ENCODE data around the gene ADGRL1.
"Not testable (repeated sequence)": the region's sequence is repeated elsewhere in the genome, so short reads cannot be mapped to it uniquely, and the experiment has no call there.

Gene ADGRL1

DNA sequence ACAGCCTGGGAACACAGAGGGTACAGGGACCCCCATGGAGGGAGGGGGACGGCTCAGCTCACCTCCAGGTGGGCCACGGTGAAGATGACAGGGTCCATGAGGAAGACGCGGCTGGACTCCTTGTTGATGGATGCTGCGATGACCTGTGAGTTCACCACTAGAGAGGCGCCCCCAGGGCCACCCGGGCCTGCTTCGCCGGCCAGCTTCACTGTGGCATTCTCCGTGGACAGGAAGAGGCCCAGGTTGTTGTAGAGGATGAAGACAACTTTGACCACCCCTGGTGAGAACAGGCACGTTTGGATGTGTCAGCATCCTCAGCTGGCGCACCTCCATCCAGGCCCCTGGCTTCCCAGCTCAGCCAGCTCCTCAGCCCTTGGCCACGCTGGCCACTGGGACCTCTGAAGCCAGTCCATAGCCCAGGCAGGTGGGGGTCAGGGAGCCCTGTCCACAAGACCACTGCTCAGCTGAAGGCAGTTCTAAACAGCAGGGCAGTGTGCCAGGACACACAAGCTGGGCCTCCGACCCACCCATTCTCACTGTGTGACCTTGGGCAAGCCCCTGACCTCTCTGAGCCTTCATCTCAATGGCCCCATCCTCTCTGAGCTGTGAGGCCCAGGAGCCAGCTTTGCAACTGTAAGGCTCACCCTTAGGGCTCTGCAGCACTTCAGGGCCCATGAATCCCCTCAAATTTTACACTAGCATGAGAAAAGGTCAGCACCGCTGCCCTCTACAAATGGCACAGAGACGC is 47.5 kb downstream of the ADGRL1 start:
- no peak for DNase-seq

DNA sequence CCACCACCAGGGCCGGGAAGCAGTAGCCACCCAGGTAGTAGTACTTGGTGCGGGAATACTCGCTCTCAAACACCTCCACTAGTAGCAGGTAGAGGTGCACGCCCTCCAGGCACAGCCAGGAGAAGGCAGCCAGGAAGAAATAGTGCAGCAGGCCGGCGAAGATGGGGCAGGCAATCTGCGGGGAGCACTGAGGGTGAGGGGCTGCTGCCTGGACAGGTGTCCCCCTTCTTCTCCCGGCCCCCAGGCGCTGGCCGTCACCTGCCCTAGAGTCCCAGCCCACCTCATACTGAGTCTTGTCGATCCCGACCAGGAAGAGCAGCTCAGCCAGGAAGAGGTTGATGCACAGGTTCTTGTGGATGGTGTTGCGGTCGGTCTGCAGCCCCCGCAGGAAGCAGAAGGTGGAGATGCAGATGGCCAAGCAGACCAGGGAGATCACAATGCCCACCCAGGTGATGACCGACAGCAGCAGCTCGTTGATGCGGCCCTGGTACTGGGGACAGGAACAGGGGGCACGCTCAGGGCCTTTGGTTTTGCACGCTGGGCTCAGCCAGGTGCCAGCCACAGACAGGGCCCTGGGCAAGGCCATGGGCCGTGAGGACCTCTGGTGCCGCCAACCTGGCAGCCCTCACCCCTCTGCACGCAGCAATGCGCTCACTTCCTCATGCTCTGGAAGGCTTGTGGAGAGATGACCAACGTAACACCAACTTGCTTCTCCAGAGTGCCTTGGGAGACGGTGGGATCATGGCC is 48.8 kb downstream of the ADGRL1 start:
- DNase-seq = no peak

DNA sequence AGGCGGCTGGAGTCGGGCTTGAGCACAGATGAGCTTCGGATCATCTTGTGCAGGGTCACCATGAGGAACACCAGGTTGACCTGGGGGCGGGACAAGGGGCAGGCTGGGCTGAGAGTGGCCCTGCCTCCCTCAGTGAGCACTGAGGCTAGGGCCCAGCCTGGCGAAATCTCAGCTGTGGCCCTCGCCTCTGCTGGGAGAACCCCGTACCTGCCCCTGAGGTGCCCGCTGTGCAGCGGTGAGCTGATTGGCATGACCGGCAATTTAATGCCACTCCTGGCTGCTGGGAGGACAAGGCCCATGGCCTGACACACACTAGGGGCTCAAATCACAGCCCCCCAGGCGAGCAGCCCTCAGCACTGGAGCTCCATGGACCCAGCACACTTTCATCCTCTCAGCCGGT is 49.8 kb downstream of the ADGRL1 start:
- no peak for DNase-seq

DNA sequence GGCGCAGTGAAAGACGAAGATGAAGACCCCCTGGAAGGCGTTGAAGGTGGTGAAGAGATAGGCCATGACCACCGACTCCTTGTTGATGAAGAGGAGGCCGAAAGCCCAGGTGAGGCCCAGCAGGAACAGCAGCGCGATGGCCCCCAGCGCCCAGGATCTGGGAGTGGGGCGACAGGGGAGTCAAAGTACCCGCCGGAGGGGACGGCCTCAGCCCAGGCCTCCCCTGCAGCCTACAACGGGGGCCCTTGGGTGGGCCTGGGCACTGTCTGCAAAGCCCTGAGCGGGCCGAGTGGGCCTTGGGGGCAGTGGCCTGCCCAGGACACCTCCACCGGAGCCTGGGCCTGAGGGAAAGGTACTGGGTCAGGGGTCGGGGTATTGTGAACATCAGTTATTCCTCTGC is 50.6 kb downstream of the ADGRL1 start:
- DNase-seq = no peak

DNA sequence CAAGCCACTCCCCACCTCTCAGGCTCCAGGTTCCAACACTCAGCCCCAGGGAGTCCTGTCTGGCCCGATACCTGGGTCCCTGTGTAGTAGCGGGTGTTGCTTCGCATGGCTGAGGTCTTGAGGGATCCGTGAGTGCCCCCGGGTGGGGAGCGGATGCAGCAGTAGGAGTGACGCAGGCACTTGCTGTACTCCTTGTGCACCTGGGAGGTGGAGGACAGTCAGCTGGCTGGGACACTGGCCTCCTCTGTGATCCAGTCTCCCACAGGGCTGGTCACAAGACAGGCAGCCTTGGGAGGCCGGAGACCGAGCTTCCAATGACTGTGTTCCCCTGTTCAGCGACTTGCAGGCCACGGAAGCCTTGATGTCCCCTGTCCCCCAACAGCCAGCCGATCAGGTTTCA is 53.3 kb downstream of the ADGRL1 start:
- DNase-seq = no peak

DNA sequence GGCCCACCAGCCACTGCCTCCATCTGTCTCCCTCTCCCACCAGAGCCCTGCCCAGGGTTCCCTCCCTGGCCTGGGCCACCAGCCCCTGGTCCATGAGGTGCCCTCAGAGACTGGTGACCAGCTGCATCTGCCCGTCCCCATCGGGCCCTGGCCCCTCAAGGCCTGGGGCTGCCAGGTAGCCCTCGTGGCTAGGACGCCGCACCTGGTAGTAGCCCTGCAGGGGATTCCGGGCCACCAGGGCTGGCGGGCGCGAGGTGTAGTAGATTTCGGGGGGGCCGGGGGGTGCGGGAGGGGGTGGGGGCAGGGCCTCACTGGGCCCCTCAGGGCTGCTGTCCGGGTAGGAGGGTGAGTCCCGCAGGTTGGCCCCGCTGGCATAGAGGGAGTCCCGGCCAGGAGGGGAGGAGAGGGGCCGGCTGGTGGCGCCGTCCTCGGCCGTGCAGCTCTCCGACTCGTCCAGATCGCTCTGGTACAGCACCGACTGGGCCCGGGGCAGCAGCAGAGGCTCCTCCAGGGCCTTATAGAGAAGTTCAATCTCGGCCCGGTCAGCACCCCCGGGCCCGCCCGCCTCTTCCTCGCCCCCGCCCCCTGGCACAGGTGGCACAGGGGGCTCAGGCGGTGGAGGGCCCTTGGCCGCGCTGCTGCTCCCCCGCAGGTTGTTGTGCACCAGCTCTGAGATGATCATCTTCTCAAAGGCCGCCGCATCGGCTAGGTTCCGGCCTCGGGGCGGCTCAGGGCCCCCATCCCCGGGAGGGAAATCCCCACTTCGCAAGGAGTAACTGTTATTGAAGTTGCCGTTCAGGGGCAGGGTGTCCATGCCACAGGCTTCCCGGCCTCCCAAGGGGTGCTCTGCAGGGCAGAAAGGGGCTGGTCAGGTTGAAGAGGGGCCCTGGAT is 55.0 kb downstream of the ADGRL1 start:
- DNase-seq = no peak

DNA sequence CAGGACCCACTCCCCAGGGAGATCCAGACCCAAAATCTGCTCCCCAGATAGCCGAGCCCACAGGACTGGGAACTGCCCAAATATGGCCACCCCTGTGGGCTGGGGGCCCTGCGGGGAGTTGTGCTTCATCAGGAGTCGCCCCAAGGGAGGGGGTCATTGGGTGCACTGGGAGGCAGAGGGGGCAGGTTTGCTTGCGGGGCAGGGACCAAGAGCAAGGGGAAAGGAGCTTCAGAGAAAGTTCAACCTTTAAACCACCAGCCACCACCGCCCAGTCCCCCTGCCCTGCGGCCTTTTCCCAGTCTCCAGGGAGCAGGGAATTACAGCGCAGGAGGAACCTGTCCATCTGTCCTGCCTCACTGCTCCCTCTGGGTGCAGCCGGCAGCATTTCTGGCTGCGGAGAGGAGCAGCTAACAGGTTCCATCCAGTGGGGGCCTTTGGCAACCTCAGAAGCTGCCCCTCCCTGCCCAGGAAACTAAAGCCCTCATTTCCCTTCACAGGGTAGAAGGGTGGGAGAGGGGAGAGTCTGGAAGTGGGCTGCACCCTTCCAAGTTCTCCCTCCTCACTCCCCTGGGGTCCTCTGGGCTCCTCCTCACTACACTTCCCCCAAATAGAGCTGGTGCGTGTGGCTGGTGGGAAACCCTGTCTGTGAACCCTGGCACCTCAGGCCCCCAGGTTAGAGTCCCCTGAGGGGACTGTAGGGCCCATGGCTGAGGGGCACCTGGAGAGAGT is 55.8 kb downstream of the ADGRL1 start:
- no peak for DNase-seq

DNA sequence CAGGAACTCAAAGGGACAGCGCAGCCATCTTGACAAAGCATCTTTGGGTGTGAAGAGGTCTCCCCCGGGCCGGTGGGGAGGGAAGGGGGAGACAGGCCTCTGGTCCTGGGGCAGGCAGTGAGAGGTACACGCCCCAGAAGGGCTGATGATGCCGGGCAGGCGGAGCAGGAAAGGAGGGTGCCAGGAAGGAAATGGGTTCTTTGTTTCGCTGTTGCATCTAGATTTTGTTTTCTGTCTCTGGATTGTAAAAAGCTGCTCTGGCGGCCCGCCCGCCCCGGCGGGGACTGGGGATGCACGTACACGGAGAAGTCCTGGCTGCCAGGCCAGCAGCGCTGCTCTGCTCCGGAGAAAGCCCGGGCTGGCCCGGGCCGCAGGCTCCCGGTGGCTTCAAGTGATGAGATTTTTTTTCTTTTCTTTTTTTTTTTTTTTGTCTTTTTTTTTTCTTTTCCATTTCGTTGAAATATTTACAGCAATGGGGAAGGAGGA is 56.4 kb downstream of the ADGRL1 start:
- peak; percentile 41 for DNase-seq

DNA sequence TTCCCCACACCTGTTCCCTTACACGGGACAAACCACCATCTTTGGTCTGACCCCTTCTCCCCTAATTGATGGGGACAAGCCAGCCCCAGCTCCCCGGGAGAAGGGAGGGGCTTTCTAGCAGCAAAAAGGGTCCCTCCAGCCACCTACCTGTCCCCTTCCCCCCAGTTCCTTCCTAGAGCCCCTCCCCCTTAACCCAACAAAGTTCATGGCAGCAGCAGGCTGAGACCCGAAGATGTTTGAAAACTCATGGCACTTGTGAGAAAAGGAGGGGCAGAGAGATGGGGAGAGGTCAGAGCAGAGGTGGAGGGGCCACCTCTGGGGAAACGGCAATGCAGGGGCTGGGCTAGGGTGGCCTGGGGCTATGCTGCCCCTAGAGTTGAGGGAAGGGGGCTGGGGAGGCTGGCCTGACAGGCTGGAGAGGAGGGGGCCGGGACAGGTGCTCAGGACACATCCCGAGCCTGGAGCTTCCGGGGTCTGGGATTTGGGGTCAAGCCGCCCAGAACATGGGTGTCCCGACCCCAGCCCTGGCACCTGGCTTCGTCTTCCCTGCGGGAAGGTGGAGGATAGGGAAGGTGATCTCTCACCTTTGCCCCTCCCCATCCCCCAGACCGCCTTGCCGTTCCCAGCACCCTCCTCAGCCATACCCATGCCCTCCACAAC is 57.1 kb downstream of the ADGRL1 start:
- DNase-seq = no peak

DNA sequence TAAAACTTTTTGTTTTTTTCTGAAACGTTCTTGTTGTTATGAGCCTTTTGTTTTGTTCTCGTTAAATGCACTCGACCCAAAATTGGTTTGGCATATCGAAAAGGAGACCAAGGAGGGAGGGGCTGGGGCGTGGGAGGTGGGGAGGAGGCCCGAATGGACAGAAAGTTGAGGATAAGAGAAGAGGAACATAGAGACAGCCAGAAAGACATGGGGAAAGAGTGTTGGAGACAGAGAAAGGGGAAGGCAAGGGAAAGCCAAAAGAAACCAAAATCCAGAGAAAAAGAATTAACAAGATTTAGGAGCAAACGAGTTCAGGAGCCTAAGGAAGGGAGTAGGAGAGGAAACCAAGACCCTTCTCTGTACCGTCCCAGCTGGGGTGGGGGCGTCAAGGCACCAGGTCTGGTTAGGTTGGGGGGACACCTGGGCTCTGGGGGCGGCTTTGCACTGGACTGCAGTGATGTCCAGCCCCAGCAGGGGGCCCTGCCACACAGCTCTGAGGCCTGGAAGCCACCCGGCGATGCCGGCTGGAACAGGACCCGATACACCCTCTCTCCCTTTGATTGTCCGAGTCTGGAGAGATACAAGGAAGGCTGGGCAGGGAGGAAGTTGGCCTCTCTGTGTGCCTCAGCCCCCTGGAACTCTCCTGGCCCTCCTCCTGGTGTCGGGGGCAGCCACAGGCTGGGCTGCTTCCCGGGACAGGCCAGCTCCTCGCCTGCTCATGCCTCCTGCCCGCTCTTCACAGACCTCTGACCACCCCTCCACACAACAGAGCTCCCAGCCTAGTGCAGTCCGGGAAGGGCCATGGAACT is 58.0 kb downstream of the ADGRL1 start:
- peak; percentile 41 for DNase-seq

DNA sequence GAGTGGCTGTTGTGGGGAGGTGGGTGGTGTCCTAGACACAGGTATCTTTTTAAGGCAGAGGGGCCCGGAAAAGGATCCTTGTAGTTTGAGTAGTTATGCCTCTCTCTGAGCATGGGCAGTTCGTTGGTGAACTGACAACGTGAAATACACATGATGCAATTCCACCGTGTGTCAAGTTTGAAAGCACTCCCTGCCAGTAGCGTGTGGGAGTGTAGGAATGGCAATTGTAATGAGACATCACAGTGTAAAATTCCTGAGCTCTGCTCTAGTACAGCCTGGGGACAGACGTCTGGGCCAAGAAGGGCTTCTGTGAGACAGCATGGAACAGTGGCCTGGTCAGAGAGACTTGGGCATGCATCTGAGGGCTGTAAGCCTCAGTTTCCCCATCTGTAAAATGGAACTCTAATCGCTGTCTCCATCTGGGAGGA is 59.2 kb downstream of the ADGRL1 start:
- DNase-seq = no peak

DNA sequence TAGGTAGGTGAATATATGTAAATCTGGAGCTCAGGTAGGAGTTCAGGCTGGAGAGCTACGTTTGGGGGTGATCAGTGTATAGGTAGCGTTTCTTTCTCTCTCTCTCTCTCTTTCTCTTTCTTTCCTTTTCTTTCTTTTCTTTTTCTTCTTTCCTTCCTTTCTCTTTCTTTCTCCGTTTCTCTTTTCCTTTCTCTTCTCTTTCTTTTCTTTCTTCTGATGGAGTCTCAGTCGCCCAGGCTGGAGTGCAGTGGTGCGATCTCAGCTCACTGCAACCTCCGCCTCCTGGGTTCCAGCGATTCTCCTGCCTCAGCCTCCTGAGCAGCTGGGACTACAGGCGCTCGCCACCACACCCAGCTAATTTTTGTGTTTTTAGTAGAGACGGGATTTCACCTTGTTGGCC is 59.8 kb downstream of the ADGRL1 start:
- DNase-seq = not testable (repeated sequence)

DNA sequence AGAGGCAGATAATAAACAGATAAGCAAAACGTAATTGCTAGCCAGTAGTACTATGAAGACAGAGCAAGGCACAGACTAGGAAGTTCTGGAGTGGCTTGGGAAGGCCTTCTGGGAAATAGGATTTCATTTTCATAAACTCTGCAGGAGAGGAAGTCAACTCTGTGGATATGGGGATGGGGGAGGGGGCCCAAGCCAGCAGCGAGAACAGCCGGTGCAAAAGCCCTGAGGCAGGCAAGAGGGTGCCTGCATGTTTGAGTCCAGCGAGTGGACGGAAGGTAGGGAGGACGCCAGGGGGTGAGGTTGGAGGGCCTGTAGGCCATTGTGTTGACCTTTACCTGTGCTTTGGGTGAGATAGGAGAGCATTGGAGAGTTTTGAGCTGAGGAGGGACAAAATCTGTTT is 60.6 kb downstream of the ADGRL1 start:
- DNase-seq = no peak

DNA sequence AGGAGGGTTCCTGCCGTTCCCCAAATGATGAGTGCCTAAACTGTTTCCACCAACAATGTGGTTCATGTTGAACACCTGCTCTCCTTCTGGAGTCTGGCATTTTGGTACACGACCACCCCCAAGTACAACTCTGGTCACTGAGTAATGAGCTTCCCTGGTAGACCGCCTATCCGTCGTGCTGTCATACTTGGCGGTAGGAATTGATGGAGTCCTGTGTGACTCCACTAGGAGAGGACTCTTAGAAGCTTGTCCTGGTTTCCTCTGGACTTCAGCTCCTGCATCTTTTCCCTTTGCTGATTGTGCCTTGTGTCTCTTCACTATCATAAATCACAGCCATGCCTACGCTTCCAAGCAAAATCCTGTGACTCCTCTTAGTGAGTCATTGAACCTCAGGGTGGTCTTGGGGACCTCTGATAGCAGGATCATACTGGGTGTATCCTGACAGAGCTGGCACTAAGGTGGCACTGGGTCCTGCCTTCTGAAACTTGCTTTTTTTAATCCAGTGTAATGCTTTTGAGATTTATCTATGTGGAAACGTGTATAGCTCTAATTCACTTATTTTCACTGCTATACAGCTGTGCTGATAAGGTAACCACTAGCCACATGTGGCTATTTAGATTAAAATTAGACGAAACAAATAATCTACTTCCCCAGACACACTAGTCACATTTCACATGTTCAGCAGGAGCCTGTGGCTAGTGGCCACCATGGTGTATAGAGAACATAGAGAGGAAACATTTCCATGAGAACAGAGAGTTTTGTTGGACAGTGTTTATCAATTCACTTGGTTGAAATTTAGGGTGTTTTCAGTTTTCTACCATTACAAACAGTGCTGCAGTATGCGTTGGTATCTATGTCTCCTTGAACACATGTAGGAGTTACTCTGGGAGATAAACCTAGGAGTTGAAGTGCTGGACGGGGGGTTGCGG is 63.4 kb downstream of the ADGRL1 start:
- no peak for DNase-seq

DNA sequence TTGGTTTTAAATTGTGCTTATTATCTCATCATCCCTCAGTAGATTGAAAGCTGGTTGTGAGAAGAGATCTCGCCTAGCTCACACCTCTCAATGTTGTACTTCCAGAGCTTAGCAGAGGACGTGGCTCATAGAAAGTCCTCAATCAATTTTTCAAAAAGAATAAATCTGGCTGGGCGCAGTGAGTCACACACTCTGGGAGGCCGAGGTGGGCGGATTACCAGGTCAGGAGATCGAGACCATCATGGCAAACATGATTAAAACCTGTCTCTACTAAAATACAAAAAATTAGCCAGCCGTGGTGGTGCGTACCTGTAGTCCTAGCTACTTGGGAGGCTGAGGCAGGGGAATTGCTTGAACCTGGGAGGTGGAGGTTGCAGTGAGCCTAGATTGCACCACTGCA is 64.9 kb downstream of the ADGRL1 start:
- no peak for DNase-seq

DNA sequence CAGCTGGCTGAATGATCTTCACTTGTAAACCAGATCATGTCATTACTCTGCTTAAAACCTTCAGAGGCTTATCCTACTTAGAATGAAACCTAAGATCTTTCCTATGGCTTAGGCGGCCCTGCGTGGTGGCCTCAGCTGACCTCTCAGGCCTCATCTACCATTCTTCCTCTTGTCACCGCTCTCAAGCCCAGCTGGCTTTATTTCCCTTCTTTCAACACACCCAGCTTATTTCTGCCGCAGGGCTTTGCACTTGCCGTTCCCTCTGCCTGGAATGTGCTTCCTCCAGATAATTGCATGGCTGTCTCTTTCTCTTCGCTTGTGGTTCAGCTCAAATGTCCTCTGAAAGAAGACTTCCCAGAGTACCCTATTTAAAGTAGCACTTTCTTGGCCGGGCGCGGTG is 66.0 kb downstream of the ADGRL1 start:
- no peak for DNase-seq

DNA sequence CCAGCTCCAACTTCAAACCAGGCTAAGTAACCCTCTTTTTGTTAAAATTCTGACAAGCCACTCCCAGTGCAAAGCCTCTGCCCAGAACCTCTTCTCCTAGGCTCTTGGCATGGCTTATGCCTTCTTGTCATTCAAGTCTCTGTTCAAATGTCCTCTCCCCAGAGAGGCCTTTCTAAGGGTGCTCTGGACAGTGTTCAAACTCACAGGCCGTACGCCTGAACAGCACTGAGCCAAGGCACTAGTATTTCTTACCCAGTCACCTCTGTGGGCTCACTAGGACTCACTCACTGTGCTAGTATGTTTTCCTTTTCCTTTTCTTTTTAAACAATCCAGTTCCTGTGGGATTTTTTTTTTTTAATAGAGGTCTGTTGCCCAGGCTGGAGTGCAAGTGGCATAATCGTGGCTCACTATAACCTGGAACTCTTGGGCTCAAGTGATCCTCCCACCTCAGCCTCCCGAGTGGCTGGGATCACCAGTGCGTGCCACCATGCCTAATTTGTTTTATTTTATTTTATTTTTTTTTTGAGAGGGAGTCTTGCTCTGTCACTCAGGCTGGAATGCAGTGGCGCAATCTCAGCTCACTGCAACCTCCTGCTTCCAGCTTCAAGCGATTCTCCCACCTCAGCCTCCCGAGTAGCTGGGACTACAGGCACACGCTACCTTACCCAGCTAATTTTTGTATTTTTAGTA is 67.2 kb downstream of the ADGRL1 start:
- DNase-seq = no peak

DNA sequence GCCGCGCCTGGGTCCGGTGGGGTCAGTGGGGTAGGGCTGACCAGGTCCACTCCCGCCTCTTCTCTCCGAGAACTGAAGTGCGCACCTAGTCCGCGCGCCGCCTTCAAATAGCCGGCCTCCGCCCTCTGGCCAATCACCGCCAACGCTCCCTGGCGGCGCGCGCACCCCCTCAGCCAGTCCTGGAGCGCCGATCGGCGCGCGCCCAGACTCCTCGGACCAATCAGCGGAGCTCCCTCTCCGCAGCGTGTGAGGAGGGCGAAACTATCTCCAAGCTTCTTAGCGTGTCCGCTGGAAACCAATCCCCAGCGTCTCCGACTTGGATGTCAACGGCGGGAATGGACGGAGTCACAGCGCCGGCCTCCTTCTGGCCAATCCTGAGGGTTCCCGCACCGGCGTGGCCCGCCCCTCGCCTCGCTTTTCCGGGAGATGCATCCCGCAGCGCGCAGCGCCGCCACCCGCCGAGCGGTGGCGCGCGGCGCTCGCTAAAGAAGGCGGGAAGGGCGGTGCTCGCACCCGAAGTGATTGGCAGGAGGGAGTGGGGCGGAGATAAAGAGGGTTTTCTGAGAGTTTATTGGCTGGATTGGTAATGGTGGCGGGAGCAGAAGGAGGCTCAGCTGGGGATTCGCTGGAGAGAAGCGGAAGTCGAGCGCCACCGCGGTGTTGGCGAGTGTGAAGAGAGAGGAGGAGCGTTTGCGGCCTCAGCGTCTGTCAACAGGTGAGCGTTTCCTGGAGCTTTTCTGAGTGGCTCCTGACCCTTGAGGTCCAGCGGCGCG is 69.3 kb downstream of the ADGRL1 start, which contains the start of gene ASF1B:
Gene ASF1B (minus strand): TSS at position 81 of the 773 bp plus-strand sequence. CDS start 133 bp downstream, outside the sequence.
- peak; percentile 93 for DNase-seq

All from T-helper 9 cell (primary cell).